ENCODE data around the gene TMBIM1.

TMBIM1 gene

DNA sequence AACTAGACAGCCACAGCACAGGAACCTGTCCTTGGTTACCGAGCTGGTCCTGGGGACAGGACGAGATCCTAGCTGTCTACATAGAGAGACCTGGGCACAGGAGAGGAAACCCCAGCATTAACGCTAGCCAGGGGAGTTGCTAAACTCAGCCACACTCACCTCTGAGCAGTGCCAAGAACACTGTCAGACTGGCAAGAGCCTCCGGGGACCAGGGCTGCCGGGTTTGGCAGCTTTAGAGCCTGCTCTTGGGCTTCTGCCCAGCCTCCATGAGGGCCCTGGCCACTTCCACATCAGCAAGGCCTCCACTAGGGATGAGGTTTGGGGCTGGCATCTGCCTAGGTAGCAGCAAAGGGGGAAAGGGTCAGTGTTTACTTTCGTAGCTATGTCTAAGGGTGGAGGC is 6.7 kb downstream of the TMBIM1 start:
- TF ChIP-seq, protein P1, sequence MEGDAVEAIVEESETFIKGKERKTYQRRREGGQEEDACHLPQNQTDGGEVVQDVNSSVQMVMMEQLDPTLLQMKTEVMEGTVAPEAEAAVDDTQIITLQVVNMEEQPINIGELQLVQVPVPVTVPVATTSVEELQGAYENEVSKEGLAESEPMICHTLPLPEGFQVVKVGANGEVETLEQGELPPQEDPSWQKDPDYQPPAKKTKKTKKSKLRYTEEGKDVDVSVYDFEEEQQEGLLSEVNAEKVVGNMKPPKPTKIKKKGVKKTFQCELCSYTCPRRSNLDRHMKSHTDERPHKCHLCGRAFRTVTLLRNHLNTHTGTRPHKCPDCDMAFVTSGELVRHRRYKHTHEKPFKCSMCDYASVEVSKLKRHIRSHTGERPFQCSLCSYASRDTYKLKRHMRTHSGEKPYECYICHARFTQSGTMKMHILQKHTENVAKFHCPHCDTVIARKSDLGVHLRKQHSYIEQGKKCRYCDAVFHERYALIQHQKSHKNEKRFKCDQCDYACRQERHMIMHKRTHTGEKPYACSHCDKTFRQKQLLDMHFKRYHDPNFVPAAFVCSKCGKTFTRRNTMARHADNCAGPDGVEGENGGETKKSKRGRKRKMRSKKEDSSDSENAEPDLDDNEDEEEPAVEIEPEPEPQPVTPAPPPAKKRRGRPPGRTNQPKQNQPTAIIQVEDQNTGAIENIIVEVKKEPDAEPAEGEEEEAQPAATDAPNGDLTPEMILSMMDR (IDR thresholded peaks at IDR 0.05; ENCODE audit: insufficient read depth, low read length), result no peak
- TF ChIP-seq POLR2AphosphoS5 (IDR thresholded peaks at IDR 0.05; ENCODE audit: low read depth) (no peak), SPI1 (IDR thresholded peaks at IDR 0.05; ENCODE audit: borderline replicate concordance, low read depth) (no peak), GABPA (IDR thresholded peaks at IDR 0.05; ENCODE audit: low read depth) (no peak)
- TF ChIP-seq, protein P2, sequence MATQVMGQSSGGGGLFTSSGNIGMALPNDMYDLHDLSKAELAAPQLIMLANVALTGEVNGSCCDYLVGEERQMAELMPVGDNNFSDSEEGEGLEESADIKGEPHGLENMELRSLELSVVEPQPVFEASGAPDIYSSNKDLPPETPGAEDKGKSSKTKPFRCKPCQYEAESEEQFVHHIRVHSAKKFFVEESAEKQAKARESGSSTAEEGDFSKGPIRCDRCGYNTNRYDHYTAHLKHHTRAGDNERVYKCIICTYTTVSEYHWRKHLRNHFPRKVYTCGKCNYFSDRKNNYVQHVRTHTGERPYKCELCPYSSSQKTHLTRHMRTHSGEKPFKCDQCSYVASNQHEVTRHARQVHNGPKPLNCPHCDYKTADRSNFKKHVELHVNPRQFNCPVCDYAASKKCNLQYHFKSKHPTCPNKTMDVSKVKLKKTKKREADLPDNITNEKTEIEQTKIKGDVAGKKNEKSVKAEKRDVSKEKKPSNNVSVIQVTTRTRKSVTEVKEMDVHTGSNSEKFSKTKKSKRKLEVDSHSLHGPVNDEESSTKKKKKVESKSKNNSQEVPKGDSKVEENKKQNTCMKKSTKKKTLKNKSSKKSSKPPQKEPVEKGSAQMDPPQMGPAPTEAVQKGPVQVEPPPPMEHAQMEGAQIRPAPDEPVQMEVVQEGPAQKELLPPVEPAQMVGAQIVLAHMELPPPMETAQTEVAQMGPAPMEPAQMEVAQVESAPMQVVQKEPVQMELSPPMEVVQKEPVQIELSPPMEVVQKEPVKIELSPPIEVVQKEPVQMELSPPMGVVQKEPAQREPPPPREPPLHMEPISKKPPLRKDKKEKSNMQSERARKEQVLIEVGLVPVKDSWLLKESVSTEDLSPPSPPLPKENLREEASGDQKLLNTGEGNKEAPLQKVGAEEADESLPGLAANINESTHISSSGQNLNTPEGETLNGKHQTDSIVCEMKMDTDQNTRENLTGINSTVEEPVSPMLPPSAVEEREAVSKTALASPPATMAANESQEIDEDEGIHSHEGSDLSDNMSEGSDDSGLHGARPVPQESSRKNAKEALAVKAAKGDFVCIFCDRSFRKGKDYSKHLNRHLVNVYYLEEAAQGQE (IDR thresholded peaks at IDR 0.05; ENCODE audit: insufficient replicate concordance, low read depth), result no peak
- H3K27ac ChIP-seq (replicated peaks), result peak overlapping the region; percentile 73
- H3K4me3 ChIP-seq (replicated peaks; ENCODE audit: insufficient read depth, low read length), result no peak overlapping the region
- no peaks in the 10 kb centered on the region for H3K27me3 ChIP-seq (ENCODE audit: insufficient read depth, poor library complexity, severe bottlenecking)
- no peak for DNase-seq (ENCODE audit: low read depth in 1 of 2, low spot score in 1 of 2)

DNA sequence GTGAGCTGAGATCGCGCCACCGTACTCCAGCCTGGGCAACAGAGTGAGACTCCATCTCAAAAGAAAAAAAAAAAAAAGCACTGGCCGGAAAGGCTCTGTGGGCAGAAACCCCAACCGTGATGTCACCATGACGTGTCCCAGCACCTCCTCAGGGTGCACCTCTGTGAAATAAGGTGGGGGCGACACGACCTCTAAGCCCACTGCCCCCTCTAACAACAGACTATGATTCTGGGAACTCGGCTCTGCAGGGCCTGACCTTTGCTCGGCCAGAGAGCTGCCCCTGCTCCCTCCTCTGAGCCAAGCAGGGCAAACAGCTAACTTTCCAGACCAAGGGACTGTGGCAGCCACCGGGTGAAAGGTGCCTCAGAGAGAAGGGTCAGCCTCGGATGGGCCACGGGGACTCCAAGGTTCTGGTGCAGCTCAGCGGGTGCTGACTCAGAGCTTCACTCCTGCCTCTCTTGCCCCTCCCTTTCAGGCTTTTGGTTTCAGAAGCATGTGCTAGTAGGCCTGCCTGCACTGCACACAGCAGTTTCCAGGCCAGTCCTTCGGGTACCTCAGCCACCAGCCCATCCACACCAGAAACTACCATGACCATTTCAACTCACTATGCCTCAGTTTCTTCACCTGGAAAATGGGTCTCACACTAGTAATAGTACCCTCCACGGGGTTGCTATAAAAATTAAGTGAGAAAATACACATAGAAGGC is 8.0 kb downstream of the TMBIM1 start:
- no peak for TF ChIP-seq GABPA (IDR thresholded peaks at IDR 0.05; ENCODE audit: low read depth)
- Histone ChIP-seq H3K27ac (replicated peaks) (no peak overlapping the region), H3K27me3 (ENCODE audit: insufficient read depth, poor library complexity, severe bottlenecking) (no peaks in the 10 kb centered on the region), H3K4me3 (replicated peaks; ENCODE audit: insufficient read depth, low read length) (no peak overlapping the region)
- no peak for DNase-seq (ENCODE audit: low read depth in 1 of 2, low spot score in 1 of 2)

DNA sequence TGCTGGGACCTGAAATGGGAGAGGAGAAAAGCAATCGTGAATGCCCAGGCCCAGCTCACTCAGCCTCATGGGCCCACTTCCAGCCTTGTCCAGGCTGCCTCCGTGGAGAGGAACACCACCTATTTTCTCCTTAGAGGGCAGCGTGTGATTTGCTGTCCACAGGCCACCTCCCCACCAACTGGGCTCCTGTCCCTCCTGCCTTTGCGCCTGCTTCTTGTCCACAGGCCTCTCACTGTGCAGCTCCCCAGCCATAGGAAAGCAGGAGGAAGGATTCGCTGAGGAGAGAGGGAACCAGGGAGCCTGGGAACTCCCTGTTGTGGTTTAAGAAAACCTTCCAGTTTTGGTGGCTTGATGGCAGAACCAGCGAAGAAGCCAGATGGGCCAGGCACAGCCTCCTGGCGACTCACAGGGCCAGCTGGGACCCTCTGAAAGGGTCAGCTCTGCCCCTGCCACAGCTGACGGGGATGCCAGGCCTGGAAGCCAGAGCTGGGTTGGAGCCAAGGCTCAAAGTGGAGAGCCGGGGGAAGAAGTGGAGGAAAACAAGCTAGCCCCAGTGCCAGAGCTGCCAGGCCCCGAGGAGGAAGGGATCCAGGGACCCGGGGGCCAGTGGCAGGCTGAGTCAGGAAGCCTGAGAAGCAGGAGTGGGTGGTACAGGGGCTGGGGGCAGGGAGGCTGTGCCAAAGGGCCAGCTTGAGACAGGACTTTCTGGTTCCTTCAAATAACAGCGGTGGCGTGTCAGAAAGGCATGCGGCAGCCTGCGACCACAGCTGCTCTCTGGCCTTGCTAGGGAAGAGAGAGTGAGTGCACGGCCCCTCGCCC is 9.9 kb downstream of the TMBIM1 start:
- DNase-seq (ENCODE audit: low read depth in 1 of 2, low spot score in 1 of 2), result no peak
- H3K27ac ChIP-seq (replicated peaks), result no peak overlapping the region
- H3K27me3 ChIP-seq (ENCODE audit: insufficient read depth, poor library complexity, severe bottlenecking), result no peaks in the 10 kb centered on the region
- H3K4me3 ChIP-seq (replicated peaks; ENCODE audit: insufficient read depth, low read length), result no peak overlapping the region
- TF ChIP-seq GABPA (IDR thresholded peaks at IDR 0.05; ENCODE audit: low read depth) (no peak), POLR2AphosphoS5 (IDR thresholded peaks at IDR 0.05; ENCODE audit: low read depth) (no peak), SPI1 (IDR thresholded peaks at IDR 0.05; ENCODE audit: borderline replicate concordance, low read depth) (no peak)
- TF ChIP-seq, protein P2 (IDR thresholded peaks at IDR 0.05; ENCODE audit: insufficient replicate concordance, low read depth), result no peak
- TF ChIP-seq, protein P1 (IDR thresholded peaks at IDR 0.05; ENCODE audit: insufficient read depth, low read length), result no peak

DNA sequence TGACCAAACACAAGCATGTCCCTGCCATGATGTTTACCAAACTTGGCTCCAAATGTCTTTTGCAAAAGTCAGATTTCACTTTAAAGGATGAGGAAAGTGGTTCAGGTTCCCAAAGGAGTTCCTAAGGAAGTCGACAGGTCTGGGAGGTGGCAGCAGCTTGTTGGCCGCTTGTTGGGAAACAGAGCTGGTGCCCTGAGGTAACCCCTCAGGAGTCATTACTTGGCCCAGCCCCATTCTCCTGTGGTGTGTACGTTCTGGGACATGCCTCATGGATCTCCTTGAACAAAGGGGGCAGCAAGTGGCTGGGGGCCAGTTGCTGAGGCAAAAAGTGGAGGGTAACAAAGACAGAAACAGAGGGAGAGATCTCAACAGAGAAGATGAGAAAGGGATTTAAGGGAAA is 10.9 kb downstream of the TMBIM1 start:
- H3K27me3 ChIP-seq (ENCODE audit: insufficient read depth, poor library complexity, severe bottlenecking), result no peaks in the 10 kb centered on the region
- no peak overlapping the region for H3K27ac ChIP-seq (replicated peaks)
- no peak overlapping the region for H3K4me3 ChIP-seq (replicated peaks; ENCODE audit: insufficient read depth, low read length)
- DNase-seq (ENCODE audit: low read depth in 1 of 2, low spot score in 1 of 2), result no peak
- TF ChIP-seq POLR2AphosphoS5 (IDR thresholded peaks at IDR 0.05; ENCODE audit: low read depth) (no peak), GABPA (IDR thresholded peaks at IDR 0.05; ENCODE audit: low read depth) (no peak), SPI1 (IDR thresholded peaks at IDR 0.05; ENCODE audit: borderline replicate concordance, low read depth) (no peak)
- TF ChIP-seq, protein P2 (IDR thresholded peaks at IDR 0.05; ENCODE audit: insufficient replicate concordance, low read depth), result no peak
- TF ChIP-seq, protein P1 (IDR thresholded peaks at IDR 0.05; ENCODE audit: insufficient read depth, low read length), result no peak

All from HL-60 (cell line).